Liver (tissue), 9 donors: ENCODE measurements around the gene EMP3. TPM values are rescaled to one million over a fixed set of nuclear protein-coding genes. Genes with fewer than 3 reads are reported as not detected.

Experiments used
- DNase-seq: peaks from one replicate; pipeline ENCODE4 v3.0.0-alpha.2; 2017; ENCODE audit warnings: low spot score
- H3K27ac ChIP-seq, 2 donors: one replicate each; pipeline ENCODE4 v1.7.0; 2013; ENCODE audit warnings: inconsistent platforms in 2 of 2, low read length in 2 of 2, control low read depth in 1 of 2, low read depth in 1 of 2, mild to moderate bottlenecking in 1 of 2
- H3K27me3 ChIP-seq, 4 donors: one replicate each; pipeline versions ENCODE4 v1.6.1 to v1.7.0; 2013; ENCODE audit warnings: low read length in 3 of 4, inconsistent platforms in 1 of 4, mild to moderate bottlenecking in 1 of 4, moderate library complexity in 1 of 4; ENCODE audit not compliant: control insufficient read depth in 4 of 4, insufficient read depth in 4 of 4
- H3K36me3 ChIP-seq, 4 donors: one replicate each; pipeline versions ENCODE4 v1.6.1 to v1.7.0; 2013; ENCODE audit warnings: low read length in 3 of 4, mild to moderate bottlenecking in 3 of 4, low read depth in 1 of 4, moderate library complexity in 1 of 4; ENCODE audit not compliant: control insufficient read depth in 4 of 4, insufficient read depth in 3 of 4
- H3K4me1 ChIP-seq, 4 donors: one replicate each; pipeline versions ENCODE4 v1.6.1 to v1.7.0; 2013; ENCODE audit warnings: low read length in 3 of 4, mild to moderate bottlenecking in 3 of 4, moderate library complexity in 1 of 4; ENCODE audit not compliant: control insufficient read depth in 4 of 4, insufficient read depth in 4 of 4
- H3K4me3 ChIP-seq, 3 donors: one replicate each; pipeline versions ENCODE4 v1.6.1 to v1.7.0; 2013; ENCODE audit warnings: low read length in 3 of 3, control low read depth in 1 of 3, low read depth in 1 of 3, mild to moderate bottlenecking in 1 of 3
- H3K9ac ChIP-seq, 2 donors: one replicate each; pipeline ENCODE4 v1.7.0; 2013; ENCODE audit warnings: low read length in 2 of 2, mild to moderate bottlenecking in 2 of 2, moderate library complexity in 2 of 2, control low read depth in 1 of 2, low read depth in 1 of 2
- H3K9me3 ChIP-seq, 4 donors: one replicate each; pipeline versions ENCODE4 v1.6.1 to v1.7.0; 2013; ENCODE audit warnings: low read length in 3 of 4; ENCODE audit not compliant: control insufficient read depth in 4 of 4
- ATF3 ChIP-seq: IDR thresholded peaks from 2 replicates; pipeline ENCODE4 v1.6.1; 2016; ENCODE audit warnings: antibody characterized with exemption
- CTCF ChIP-seq: fragments of 150-350 bp; IDR thresholded peaks from 2 replicates; pipeline ENCODE4 v1.5.1; 2017; ENCODE audit warnings: improper control_type of control experiment, low read depth, low read length; ENCODE audit not compliant: missing input control
- EGR1 ChIP-seq, 2 donors: IDR thresholded peaks; 2 replicates each; pipeline ENCODE4 v1.6.1; 2016 to 2018; ENCODE audit warnings: antibody characterized with exemption in 2 of 2, low read depth in 2 of 2
- FOXA1 ChIP-seq: IDR thresholded peaks from 2 replicates; pipeline ENCODE4 v1.6.1; 2016; ENCODE audit warnings: antibody characterized with exemption
- GABPA ChIP-seq, 2 donors: IDR thresholded peaks in 1 of 2; conservative IDR thresholded peaks in 1 of 2; 2 replicates each; pipeline ENCODE4 v1.6.1; 2016; ENCODE audit warnings: antibody characterized with exemption in 2 of 2, mild to moderate bottlenecking in 1 of 2, moderate library complexity in 1 of 2
- HNF4A ChIP-seq, 2 donors: conservative IDR thresholded peaks; 2 replicates each; pipeline ENCODE4 v1.6.1; 2016; ENCODE audit warnings: antibody characterized with exemption in 2 of 2, mild to moderate bottlenecking in 2 of 2
- JUND ChIP-seq, 2 donors: IDR thresholded peaks; 2 replicates each; pipeline ENCODE4 v1.6.1; 2016; ENCODE audit warnings: antibody characterized with exemption in 2 of 2
- NR2F2 ChIP-seq: IDR thresholded peaks from 2 replicates; pipeline ENCODE4 v1.6.1; 2016; ENCODE audit warnings: antibody characterized with exemption
- RXRA ChIP-seq, 2 donors: IDR thresholded peaks; 2 replicates each; pipeline ENCODE4 v1.6.1; 2017 to 2018; ENCODE audit warnings: antibody characterized with exemption in 2 of 2, mild to moderate bottlenecking in 1 of 2
- SP1 ChIP-seq: IDR thresholded peaks from 2 replicates; pipeline ENCODE4 v1.6.1; 2018; ENCODE audit warnings: antibody characterized with exemption, mild to moderate bottlenecking
- TAF1 ChIP-seq: conservative IDR thresholded peaks from 2 replicates; pipeline ENCODE4 v1.6.1; 2016; ENCODE audit warnings: antibody characterized with exemption, mild to moderate bottlenecking
- YY1 ChIP-seq: IDR thresholded peaks from 2 replicates; pipeline ENCODE4 v1.6.1; 2016; ENCODE audit warnings: antibody characterized with exemption, mild to moderate bottlenecking
- ZBTB33 ChIP-seq: IDR thresholded peaks from 2 replicates; pipeline ENCODE4 v1.6.1; 2016; ENCODE audit warnings: antibody characterized with exemption
- WGBS: extraction: QIAGEN DNeasy Blood & Tissue Kit; methylation state at CpG from one replicate; pipeline ENCODE4 v1.1.7; 2013; 5-methylcytosine and 5-hydroxymethylcytosine counted together
- polyA plus RNA-seq, 2 donors: library from polyadenylated mRNA; stranded (reverse) in 1 of 2; unstranded in 1 of 2; fragments of 200-250 nt in 1 of 2; fragments of >200 nt in 1 of 2; fragmentation: Nextera tagmentation in 1 of 2; extraction: Ambion mirVana in 1 of 2; gene quantifications; one replicate each; pipeline versions ENCODE4 v1.2.1 to v1.2.3, GENCODE V29; 2013 to 2015
- total RNA-seq, 2 donors: library from RNA; depleted of rRNA; stranded (reverse); fragments of >200 nt; gene quantifications; one replicate each; pipeline ENCODE4 v1.2.3, GENCODE V29; 2014
- TF ChIP-seq, protein P1 (sequence below): IDR thresholded peaks from 2 replicates; pipeline ENCODE4 v1.6.1; 2016; ENCODE audit warnings: antibody characterized with exemption, mild to moderate bottlenecking
- donor health status: healthy.
- donor health status: healthy.
- donor health status: healthy.
- donor health status: healthy.
- donor health status: healthy.

Gene EMP3
- total and polyA plus RNA-seq, 4 donors, result 4.5 to 16.6 (median 11.7) TPM

GRCh38 chr19:48373567-48373966 lies 48.2 kb downstream of the EMP3 start:
- 93% methylated on average over 11 of the region's 11 CpGs for WGBS
- H3K36me3 ChIP-seq, result no peaks in the 10 kb centered on the region
- no peak for TF ChIP-seq RXRA (IDR thresholded peaks at IDR 0.05)
- TF ChIP-seq YY1, result no peak
- TF ChIP-seq NR2F2, result no peak
- TF ChIP-seq TAF1, result no peak
- TF ChIP-seq GABPA (IDR thresholded peaks at IDR 0.05 in 1 of 2, conservative IDR thresholded peaks at IDR 0.05 in 1 of 2), result no peak
- TF ChIP-seq ATF3, result no peak
- no peak for TF ChIP-seq HNF4A (conservative IDR thresholded peaks at IDR 0.05)
- TF ChIP-seq JUND (IDR thresholded peaks at IDR 0.05), result no peak
- no peak for TF ChIP-seq FOXA1
- no peak for DNase-seq
- no peaks in the 10 kb centered on the region for H3K4me1 ChIP-seq
- H3K27me3 ChIP-seq, result no peaks in the 10 kb centered on the region
- H3K4me3 ChIP-seq, result no peak overlapping the region
- H3K9me3 ChIP-seq, result no peaks in the 10 kb centered on the region
- no peak overlapping the region for H3K27ac ChIP-seq
- H3K9ac ChIP-seq, result no peak overlapping the region

DNA sequence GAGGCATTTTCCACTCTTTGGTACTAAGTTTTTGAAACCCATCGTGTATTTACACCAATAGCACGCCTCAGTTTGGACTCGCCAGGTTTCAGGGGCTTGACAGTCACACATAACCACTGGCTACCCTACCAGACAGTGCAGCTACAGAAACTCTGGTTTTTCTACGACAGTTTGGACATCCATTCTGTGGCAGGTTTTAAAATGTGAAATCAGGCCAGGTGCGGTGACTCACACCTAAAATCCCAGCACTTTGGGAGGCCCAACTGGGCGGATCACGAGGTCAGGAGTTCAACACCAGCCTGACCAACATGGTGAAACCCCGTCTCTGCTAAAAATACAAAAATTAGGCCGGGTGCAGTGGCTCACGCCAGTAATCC lies 52.8 kb downstream of the EMP3 start:
- Histone ChIP-seq H3K27me3 (no peaks in the 10 kb centered on the region), H3K9ac (no peak overlapping the region), H3K4me3 (no peak overlapping the region), H3K27ac (no peak overlapping the region), H3K36me3 (peaks cover 3 to 17% (median 8%) of the 10 kb centered on the region in 4 donors), H3K4me1 (no peaks in the 10 kb centered on the region), H3K9me3 (no peaks in the 10 kb centered on the region)
- TF ChIP-seq GABPA (IDR thresholded peaks at IDR 0.05 in 1 of 2, conservative IDR thresholded peaks at IDR 0.05 in 1 of 2), result no peak
- no peak for TF ChIP-seq ZBTB33
- TF ChIP-seq SP1, result no peak
- TF ChIP-seq TAF1, result no peak
- TF ChIP-seq, protein P1, sequence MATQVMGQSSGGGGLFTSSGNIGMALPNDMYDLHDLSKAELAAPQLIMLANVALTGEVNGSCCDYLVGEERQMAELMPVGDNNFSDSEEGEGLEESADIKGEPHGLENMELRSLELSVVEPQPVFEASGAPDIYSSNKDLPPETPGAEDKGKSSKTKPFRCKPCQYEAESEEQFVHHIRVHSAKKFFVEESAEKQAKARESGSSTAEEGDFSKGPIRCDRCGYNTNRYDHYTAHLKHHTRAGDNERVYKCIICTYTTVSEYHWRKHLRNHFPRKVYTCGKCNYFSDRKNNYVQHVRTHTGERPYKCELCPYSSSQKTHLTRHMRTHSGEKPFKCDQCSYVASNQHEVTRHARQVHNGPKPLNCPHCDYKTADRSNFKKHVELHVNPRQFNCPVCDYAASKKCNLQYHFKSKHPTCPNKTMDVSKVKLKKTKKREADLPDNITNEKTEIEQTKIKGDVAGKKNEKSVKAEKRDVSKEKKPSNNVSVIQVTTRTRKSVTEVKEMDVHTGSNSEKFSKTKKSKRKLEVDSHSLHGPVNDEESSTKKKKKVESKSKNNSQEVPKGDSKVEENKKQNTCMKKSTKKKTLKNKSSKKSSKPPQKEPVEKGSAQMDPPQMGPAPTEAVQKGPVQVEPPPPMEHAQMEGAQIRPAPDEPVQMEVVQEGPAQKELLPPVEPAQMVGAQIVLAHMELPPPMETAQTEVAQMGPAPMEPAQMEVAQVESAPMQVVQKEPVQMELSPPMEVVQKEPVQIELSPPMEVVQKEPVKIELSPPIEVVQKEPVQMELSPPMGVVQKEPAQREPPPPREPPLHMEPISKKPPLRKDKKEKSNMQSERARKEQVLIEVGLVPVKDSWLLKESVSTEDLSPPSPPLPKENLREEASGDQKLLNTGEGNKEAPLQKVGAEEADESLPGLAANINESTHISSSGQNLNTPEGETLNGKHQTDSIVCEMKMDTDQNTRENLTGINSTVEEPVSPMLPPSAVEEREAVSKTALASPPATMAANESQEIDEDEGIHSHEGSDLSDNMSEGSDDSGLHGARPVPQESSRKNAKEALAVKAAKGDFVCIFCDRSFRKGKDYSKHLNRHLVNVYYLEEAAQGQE, result no peak
- no peak for TF ChIP-seq NR2F2
- no peak for TF ChIP-seq CTCF
- TF ChIP-seq YY1, result no peak
- no peak for TF ChIP-seq EGR1 (IDR thresholded peaks at IDR 0.05; ENCODE audit: low read depth in 2 of 2)
- no peak for TF ChIP-seq HNF4A (conservative IDR thresholded peaks at IDR 0.05)
- DNase-seq, result no peak
- WGBS, result 94% methylated on average over 10 of the region's 10 CpGs
